ENCODE measurements around the gene NACA. TPM values are rescaled to one million over a fixed set of nuclear protein-coding genes. Genes with fewer than 3 reads are reported as not detected.

Gene NACA
- total RNA-seq, 1 experiment from 2014 or later: 1,145 TPM

- peak; percentile 98 for DNase-seq (ENCODE audit: low spot score)
Measured at GRCh38 chr12:56688129-56688845, 36.8 kb downstream of the NACA start, which contains the start of gene PTGES3. TSS of gene PTGES3 (minus strand) at chr12:56688284. CDS start at chr12:56687999, 285 bp downstream.

- DNase-seq (ENCODE audit: low spot score): peak; percentile 69
Measured at GRCh38 chr12:56687223-56688128, 37.6 kb downstream of the NACA start.

- peak; percentile 56 for DNase-seq (ENCODE audit: low spot score)
Measured at GRCh38 chr12:56684745-56685359, 40.2 kb downstream of the NACA start.

DNA sequence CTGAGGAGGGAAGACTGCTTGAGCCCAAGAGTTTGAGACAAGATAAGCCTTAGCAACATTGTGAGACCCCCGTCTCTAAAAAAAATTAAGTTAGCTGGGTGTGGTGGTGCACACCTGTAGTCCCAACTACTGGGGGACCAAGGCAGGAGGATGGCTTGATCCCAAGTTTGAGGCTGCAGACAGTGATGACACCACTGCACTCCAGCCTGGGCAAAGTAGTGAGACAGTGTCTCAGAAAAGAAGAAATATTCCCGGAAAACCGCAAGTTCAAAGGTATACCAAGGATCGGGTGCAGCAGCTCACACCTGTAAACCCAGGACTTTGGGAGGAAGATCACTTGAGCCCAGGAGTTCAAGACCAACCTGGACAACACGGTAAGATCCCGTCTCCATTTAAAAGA lies 42.8 kb downstream of the NACA start:
- no peak for DNase-seq (ENCODE audit: low spot score)

DNA sequence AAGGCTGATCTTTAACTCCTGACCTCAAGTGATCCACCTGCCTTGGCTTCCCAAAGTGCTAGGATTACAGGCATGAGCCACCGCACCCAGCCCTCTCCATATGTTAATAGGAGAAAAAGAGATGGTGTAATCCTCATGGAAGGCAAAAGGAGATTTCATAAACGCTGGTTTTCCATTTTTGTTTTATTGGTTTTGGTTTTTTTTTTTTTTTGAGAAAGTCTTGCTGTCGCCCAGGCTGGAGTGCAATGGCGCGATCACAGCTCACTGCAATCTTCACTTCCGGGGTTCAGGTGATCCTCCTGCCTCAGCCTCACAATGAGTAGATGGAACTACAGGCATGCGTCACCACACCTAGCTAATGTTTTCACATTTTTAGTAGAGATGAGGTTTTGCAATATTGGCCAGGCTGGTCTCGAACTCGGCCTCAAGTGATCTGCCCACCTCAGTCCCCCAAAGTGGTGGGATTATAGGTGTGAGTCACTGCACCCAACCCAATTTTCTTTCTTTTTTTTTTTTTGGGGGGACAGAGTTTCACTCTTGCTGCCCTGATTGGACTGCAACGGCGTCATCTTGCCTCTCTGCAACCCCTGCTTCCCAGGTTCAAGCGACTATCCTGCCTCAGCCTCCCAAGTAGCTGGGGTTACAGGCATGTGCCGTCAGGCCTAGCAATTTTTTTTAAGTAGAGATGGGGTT lies 45.1 kb downstream of the NACA start:
- DNase-seq (ENCODE audit: low spot score): no peak

DNA sequence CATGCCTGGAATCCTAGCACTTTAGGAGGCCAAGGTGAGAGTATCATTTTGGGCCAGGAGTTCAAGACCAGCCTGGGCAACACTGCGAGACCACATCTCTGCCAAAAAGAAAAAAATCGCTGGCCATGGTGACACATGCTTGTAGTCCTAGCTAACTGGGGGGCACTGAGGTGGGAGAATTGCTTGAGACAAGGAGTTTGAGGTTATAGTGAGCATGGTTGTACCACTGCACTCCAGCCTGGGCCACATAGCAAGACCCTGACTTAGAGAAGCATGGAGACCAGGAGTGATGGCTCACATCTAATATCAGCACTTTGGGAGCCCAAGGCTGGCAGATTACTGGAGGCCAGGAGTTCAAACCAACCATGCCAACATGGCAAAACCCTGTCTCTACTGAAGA lies 46.2 kb downstream of the NACA start:
- DNase-seq (ENCODE audit: low spot score): no peak

GRCh38 chr12:56677680-56678079 lies 47.4 kb downstream of the NACA start:
- DNase-seq (ENCODE audit: low spot score): no peak

DNA sequence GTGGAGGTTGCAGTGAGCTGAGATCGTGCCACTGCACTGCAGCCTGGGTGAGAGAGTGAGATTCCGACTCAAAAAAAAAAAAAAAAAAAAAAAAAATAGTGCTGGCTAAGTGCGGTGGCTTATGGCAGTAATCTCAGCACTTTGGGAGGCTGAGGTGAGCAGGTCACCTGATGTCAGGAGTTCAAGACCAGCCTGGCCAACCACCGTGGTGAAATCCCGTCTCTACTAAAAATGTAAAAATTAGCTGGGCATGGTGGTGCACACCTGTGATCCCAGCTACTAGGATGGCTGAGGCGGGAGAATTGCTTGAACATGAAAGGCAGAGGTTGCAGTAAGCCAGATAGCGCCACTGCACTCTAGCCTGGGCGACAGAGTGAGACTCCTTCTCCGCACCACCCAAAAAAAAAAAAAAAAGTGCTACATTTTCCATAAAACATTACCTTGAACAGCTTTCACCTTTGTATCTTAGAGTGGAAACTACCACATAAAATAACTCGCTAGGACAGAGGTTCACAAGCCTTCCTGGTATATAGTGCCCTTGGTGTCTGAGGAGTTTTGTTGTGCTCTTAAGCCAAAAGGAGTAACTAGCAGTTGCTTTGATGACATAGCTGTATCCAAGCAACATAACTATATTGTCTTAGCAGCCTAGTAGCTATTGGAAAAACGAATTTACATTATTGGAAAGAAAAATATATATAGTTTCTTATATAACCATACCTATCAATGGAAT lies 48.1 kb downstream of the NACA start:
- no peak for DNase-seq (ENCODE audit: low spot score)

GRCh38 chr12:56671608-56672007 lies 53.5 kb downstream of the NACA start:
- DNase-seq (ENCODE audit: low spot score): no peak

DNA sequence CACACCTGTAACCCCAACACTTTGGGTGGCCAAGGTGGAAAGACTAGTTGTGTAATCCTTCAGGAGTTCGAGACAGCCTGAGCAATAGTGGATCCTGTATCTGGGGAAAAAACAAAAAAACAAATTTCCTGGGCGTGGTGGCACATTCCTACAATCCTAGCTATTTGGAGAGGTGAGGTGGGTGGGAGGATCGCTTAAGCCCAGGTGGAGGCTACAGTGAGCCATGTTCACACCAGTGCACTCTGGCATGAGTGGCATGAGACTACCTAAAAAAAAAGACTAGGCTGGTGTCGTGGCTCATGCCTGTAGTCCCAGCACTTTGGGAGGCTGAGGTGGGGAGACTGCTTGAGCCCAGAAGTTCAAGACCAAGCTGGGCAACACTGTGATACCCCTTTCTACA lies 54.3 kb downstream of the NACA start:
- DNase-seq (ENCODE audit: low spot score): no peak

- DNase-seq (ENCODE audit: low spot score): no peak
Measured at GRCh38 chr12:56668197-56668457, 57.0 kb downstream of the NACA start.

Small RNA genes lying within 50 kb of the gene (small RNA-seq; reads per million reads assigned to genes)
- gene RN7SL809P: not detected

Other genes starting within 250 kb of the NACA start
- gene GLS2, start 237.1 kb downstream of the NACA start, total RNA-seq (2014; rRNA removed; shearing (Covaris generic)): 5.7 and 6.9 TPM in 2 replicates
- 7.1 and 7.7 TPM in 2 replicates for gene RBMS2, start 203.5 kb downstream of the NACA start, total RNA-seq (2014; rRNA removed; shearing (Covaris generic))
- 43.3 and 47.1 TPM in 2 replicates for gene BAZ2A, start 95.0 kb downstream of the NACA start, total RNA-seq (2014; rRNA removed; shearing (Covaris generic))
- 397 and 447 TPM in 2 replicates for gene ATP5F1B, start 79.3 kb downstream of the NACA start, total RNA-seq (2014; rRNA removed; shearing (Covaris generic))
- 80.2 and 83.4 TPM in 2 replicates for gene PTGES3, start 37.0 kb downstream of the NACA start, total RNA-seq (2014; rRNA removed; shearing (Covaris generic))
- gene PRIM1, start 27.0 kb upstream of the NACA start, total RNA-seq (2014; rRNA removed; shearing (Covaris generic)): 8.9 and 10.1 TPM in 2 replicates
- gene HSD17B6, start 38.0 kb upstream of the NACA start, total RNA-seq (2014; rRNA removed; shearing (Covaris generic)): 0.16 TPM in 1 of 2 replicates, not detected in the other
- not detected in 2 replicates for gene SDR9C7, start 209.1 kb upstream of the NACA start, total RNA-seq (2014; rRNA removed; shearing (Covaris generic))
- gene RDH16, start 232.3 kb upstream of the NACA start, total RNA-seq (2014; rRNA removed; shearing (Covaris generic)): not detected in 2 replicates

All from HT-29 (cell line).